ENCODE measurements around the gene ISY1. TPM values are rescaled to one million over a fixed set of nuclear protein-coding genes. Genes with fewer than 3 reads are reported as not detected.

The ISY1 gene
- total RNA-seq, 1 experiment from 2014 or later, result 43.6 TPM

DNA sequence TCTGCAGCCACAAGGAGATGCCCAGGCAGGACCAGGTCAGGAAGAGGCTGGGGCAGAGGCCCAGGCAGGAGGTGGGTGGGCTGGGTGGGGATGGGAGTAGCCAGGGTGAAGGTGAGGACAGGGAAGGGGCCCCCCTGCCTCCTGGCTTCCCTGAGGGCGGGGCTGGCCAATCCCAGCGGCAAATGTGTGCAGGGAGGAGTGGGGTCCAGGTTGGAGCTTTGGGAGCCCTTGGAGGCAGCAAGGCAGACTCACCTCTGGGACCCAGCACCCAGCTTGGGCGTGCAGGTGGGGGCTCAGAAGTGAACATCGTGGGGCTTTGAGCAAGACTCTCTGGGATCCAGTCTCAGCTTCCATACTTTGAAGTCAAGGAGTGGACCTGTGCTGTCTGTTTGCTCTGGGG, 75.0 kb downstream of the ISY1 start:
- Histone ChIP-seq H3K9me2 (ENCODE audit: insufficient read depth) (no peaks in the 10 kb centered on the region), H2AFZ (ENCODE audit: low read depth, low read length, poor library complexity, severe bottlenecking) (no peak overlapping the region), H3K9ac (ENCODE audit: low read length) (no peak overlapping the region), H3K79me2 (ENCODE audit: insufficient read depth, low read length) (no peaks in the 10 kb centered on the region), H3K4me2 (ENCODE audit: low read length) (no peak overlapping the region), H3K4me3 (replicated peaks in 1 of 2; ENCODE audit: low read depth in 1 of 2, low read length in 2 of 2) (no peak overlapping the region), H3K36me3 (ENCODE audit: control insufficient read depth in 1 of 2, insufficient read depth in 2 of 2, low read length in 2 of 2) (no peaks in the 10 kb centered on the region), H3K4me1 (ENCODE audit: control insufficient read depth in 1 of 2, insufficient read depth in 2 of 2, low read length in 2 of 2) (no peaks in the 10 kb centered on the region), H3K27ac (ENCODE audit: low read depth, low read length) (no peak overlapping the region), H3K27me3 (ENCODE audit: insufficient read depth, low read length) (no peaks in the 10 kb centered on the region), H4K20me1 (ENCODE audit: insufficient read depth) (no peaks in the 10 kb centered on the region), H3K9me3 (ENCODE audit: control insufficient read depth in 1 of 2, insufficient read depth in 1 of 2, low read depth in 1 of 2, low read length in 2 of 2) (no peaks in the 10 kb centered on the region)
- BruUV-seq (replicated peaks), result no TSS peak
- ChIA-PET POLR2A (no interaction called here), RAD21 (ENCODE audit: low non-redundant PET in 1 of 2, low total read pairs in 2 of 2, uncharacterized antibody in 2 of 2, unreplicated experiment in 2 of 2) (no interaction called here), CTCF (no interaction called here)
- no peak for TF ChIP-seq TCF7L2 (IDR thresholded peaks at IDR 0.05; ENCODE audit: borderline replicate concordance, extremely low read depth, insufficient read depth, insufficient read length)
- TF ChIP-seq, protein P1, sequence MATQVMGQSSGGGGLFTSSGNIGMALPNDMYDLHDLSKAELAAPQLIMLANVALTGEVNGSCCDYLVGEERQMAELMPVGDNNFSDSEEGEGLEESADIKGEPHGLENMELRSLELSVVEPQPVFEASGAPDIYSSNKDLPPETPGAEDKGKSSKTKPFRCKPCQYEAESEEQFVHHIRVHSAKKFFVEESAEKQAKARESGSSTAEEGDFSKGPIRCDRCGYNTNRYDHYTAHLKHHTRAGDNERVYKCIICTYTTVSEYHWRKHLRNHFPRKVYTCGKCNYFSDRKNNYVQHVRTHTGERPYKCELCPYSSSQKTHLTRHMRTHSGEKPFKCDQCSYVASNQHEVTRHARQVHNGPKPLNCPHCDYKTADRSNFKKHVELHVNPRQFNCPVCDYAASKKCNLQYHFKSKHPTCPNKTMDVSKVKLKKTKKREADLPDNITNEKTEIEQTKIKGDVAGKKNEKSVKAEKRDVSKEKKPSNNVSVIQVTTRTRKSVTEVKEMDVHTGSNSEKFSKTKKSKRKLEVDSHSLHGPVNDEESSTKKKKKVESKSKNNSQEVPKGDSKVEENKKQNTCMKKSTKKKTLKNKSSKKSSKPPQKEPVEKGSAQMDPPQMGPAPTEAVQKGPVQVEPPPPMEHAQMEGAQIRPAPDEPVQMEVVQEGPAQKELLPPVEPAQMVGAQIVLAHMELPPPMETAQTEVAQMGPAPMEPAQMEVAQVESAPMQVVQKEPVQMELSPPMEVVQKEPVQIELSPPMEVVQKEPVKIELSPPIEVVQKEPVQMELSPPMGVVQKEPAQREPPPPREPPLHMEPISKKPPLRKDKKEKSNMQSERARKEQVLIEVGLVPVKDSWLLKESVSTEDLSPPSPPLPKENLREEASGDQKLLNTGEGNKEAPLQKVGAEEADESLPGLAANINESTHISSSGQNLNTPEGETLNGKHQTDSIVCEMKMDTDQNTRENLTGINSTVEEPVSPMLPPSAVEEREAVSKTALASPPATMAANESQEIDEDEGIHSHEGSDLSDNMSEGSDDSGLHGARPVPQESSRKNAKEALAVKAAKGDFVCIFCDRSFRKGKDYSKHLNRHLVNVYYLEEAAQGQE (IDR thresholded peaks at IDR 0.05; ENCODE audit: low read depth), result no peak
- TF ChIP-seq SP1 (IDR thresholded peaks at IDR 0.05; ENCODE audit: low read depth), result no peak
- TF ChIP-seq ZNF274 (IDR thresholded peaks at IDR 0.05; ENCODE audit: low read depth, low read length), result no peak
- no peak for TF ChIP-seq FOSL1 (IDR thresholded peaks at IDR 0.05; ENCODE audit: low read depth)
- TF ChIP-seq ZFX (IDR thresholded peaks at IDR 0.05), result no peak
- TF ChIP-seq POLR2A (IDR thresholded peaks at IDR 0.05; ENCODE audit: borderline replicate concordance, extremely low read depth, insufficient read depth, insufficient read length), result no peak
- TF ChIP-seq YY1 (IDR thresholded peaks at IDR 0.05; ENCODE audit: extremely low read depth, insufficient replicate concordance, low read depth, low read length), result no peak
- no peak for TF ChIP-seq EGR1 (IDR thresholded peaks at IDR 0.05; ENCODE audit: low read depth)
- TF ChIP-seq POLR2AphosphoS5 (IDR thresholded peaks at IDR 0.05; ENCODE audit: low read depth, low read length), result no peak
- TF ChIP-seq, protein P2, sequence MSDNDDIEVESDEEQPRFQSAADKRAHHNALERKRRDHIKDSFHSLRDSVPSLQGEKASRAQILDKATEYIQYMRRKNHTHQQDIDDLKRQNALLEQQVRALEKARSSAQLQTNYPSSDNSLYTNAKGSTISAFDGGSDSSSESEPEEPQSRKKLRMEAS (IDR thresholded peaks at IDR 0.05), result no peak
- ATAC-seq (no peak), DNase-seq (ENCODE audit: low read depth, low spot score) (no peak)
- intact Hi-C loops (cut with micrococcal nuclease), result no loop called here

Data from HCT116 (cell line).